Left kidney (tissue), 1 donor: ENCODE data around the gene DGCR2. TPM values are rescaled to one million over a fixed set of nuclear protein-coding genes. Genes with fewer than 3 reads are reported as not detected.

Source experiments
- polyA plus RNA-seq: library from polyadenylated mRNA; unstranded; fragments of 120-200 nt; gene quantifications from one replicate; pipeline ENCODE4 v1.2.1, GENCODE V29; 2013; ENCODE audit not compliant: insufficient read length

DGCR2 gene
- polyA plus RNA-seq, 1 donor: 71.5 TPM

Other genes with a start within 250 kb of the DGCR2 start
- 6.6 TPM for gene DGCR6, start 216.1 kb downstream of the DGCR2 start, polyA plus RNA-seq
- gene PRODH, start 186.1 kb downstream of the DGCR2 start, polyA plus RNA-seq: 11.9 TPM
- gene TSSK2, start 8.9 kb upstream of the DGCR2 start, polyA plus RNA-seq: not detected
- gene ESS2, start 22.2 kb upstream of the DGCR2 start, polyA plus RNA-seq: 13.3 TPM
- not detected for gene GSC2, start 27.9 kb upstream of the DGCR2 start, polyA plus RNA-seq
- 57.4 TPM for gene SLC25A1, start 56.3 kb upstream of the DGCR2 start, polyA plus RNA-seq
- gene CLTCL1, start 169.3 kb upstream of the DGCR2 start, polyA plus RNA-seq: 6.9 TPM